Right hindlimb (tissue), 1 donor: ENCODE data around the gene CASP8AP2.
"Not testable (repeated sequence)": the region's sequence is repeated elsewhere in the genome, so short reads cannot be mapped to it uniquely, and the experiment has no call there.

Experiments used
- DNase-seq: peaks from one replicate; pipeline ENCODE4 v3.0.0-alpha.2; 2018

The CASP8AP2 gene

GRCh38 chr6:89826029-89826528, 3.6 kb upstream of the CASP8AP2 start:
- DNase-seq: no peak

- not testable (repeated sequence) for DNase-seq
These were observed 1.1 kb upstream of the CASP8AP2 start for GRCh38 chr6:89828475-89828987.

- DNase-seq: peak; percentile 22
These were observed 650 bp upstream of the CASP8AP2 start for GRCh38 chr6:89828988-89829471.

- no peak for DNase-seq
These were observed 610 bp downstream of the CASP8AP2 start for GRCh38 chr6:89830170-89830809.

- no peak for DNase-seq
These were observed 5.5 kb downstream of the CASP8AP2 start for GRCh38 chr6:89834884-89835792.

GRCh38 chr6:89836639-89837222, 7.1 kb downstream of the CASP8AP2 start:
- no peak for DNase-seq

- peak; percentile 47 for DNase-seq
These were observed 10.9 kb downstream of the CASP8AP2 start for GRCh38 chr6:89840538-89840937.

- no peak for DNase-seq
These were observed 12.5 kb downstream of the CASP8AP2 start for GRCh38 chr6:89842228-89842627.

- no peak for DNase-seq
These were observed 13.4 kb downstream of the CASP8AP2 start for GRCh38 chr6:89843070-89843469.

GRCh38 chr6:89847513-89847912, 17.8 kb downstream of the CASP8AP2 start:
- not testable (repeated sequence) for DNase-seq

GRCh38 chr6:89853068-89853467, 23.4 kb downstream of the CASP8AP2 start:
- no peak for DNase-seq

- no peak for DNase-seq
These were observed 28.4 kb downstream of the CASP8AP2 start for GRCh38 chr6:89858041-89858440.

- no peak for DNase-seq
These were observed 30.1 kb downstream of the CASP8AP2 start for GRCh38 chr6:89859744-89860143.

GRCh38 chr6:89862273-89862672, 32.6 kb downstream of the CASP8AP2 start:
- no peak for DNase-seq

- no peak for DNase-seq
These were observed 33.0 kb downstream of the CASP8AP2 start for GRCh38 chr6:89862698-89863097.

GRCh38 chr6:89866024-89866678, 36.5 kb downstream of the CASP8AP2 start:
- no peak for DNase-seq

- no peak for DNase-seq
These were observed 44.0 kb downstream of the CASP8AP2 start for GRCh38 chr6:89873721-89874120.

- no peak for DNase-seq
These were observed 44.8 kb downstream of the CASP8AP2 start for GRCh38 chr6:89874438-89874837.

- no peak for DNase-seq
These were observed 56.9 kb downstream of the CASP8AP2 start for GRCh38 chr6:89886378-89887120.

GRCh38 chr6:89887452-89888137, 57.9 kb downstream of the CASP8AP2 start:
- DNase-seq: no peak

GRCh38 chr6:89888138-89888514, 58.4 kb downstream of the CASP8AP2 start:
- DNase-seq: no peak
